ENCODE data around the gene MCRS1. TPM values are rescaled to one million over a fixed set of nuclear protein-coding genes. Genes with fewer than 3 reads are reported as not detected.
A peak's percentile ranks its signal among the peaks of the same experiment; 100 is the strongest.

Gene MCRS1
- total RNA-seq, 2 donors from 2014 or later, result 97.5 to 98.9 TPM

- H3K9ac ChIP-seq (ENCODE audit: extremely low read depth, low read length, poor library complexity, severe bottlenecking), result no peak overlapping the region
- H3K4me1 ChIP-seq (ENCODE audit: control insufficient read depth, insufficient read depth, low read length), result no peaks in the 10 kb centered on the region
- Mint-ChIP-seq H3K27ac (no peak overlapping the region), H3K4me3 (no peak overlapping the region), H3K9me3 (no peaks in the 10 kb centered on the region), H3K27me3 (ENCODE audit: insufficient read depth) (no peaks in the 10 kb centered on the region), H3K4me1 (peaks cover 9% of the 10 kb centered on the region), H3K36me3 (ENCODE audit: low read depth) (peaks cover 16% of the 10 kb centered on the region)
- no peak for TF ChIP-seq CTCF (conservative IDR thresholded peaks at IDR 0.05)
- no peak overlapping the region for H3K4me3 ChIP-seq (ENCODE audit: low read length)
- H3K36me3 ChIP-seq (ENCODE audit: control insufficient read depth, insufficient read depth, low read length), result peaks cover 5% of the 10 kb centered on the region
- H3K27ac ChIP-seq (ENCODE audit: low read depth, low read length), result no peak overlapping the region
- 89 to 100% methylated on average over 2 to 4 of the region's 4 CpGs for WGBS, 2 experiments (ENCODE audit: insufficient coverage in 1 of 2, insufficient read length in 1 of 2)
- H3K9me3 ChIP-seq (ENCODE audit: control insufficient read depth, low read length), result no peaks in the 10 kb centered on the region
- no peak for DNase-seq
- no peaks in the 10 kb centered on the region for H3K27me3 ChIP-seq (ENCODE audit: control insufficient read depth, insufficient read depth, low read length, poor library complexity, severe bottlenecking)
Measured at GRCh38 chr12:49582850-49583249, 14.9 kb upstream of the MCRS1 start.

GRCh38 chr12:49582201-49582600 lies 14.3 kb upstream of the MCRS1 start:
- H3K36me3 Mint-ChIP-seq (ENCODE audit: low read depth), result peaks cover 16% of the 10 kb centered on the region
- no peak for TF ChIP-seq CTCF (conservative IDR thresholded peaks at IDR 0.05)
- Histone ChIP-seq H3K27ac (ENCODE audit: low read depth, low read length) (no peak overlapping the region), H3K9ac (ENCODE audit: extremely low read depth, low read length, poor library complexity, severe bottlenecking) (no peak overlapping the region), H3K27me3 (ENCODE audit: control insufficient read depth, insufficient read depth, low read length, poor library complexity, severe bottlenecking) (no peaks in the 10 kb centered on the region), H3K4me1 (ENCODE audit: control insufficient read depth, insufficient read depth, low read length) (no peaks in the 10 kb centered on the region), H3K4me3 (ENCODE audit: low read length) (no peak overlapping the region), H3K9me3 (ENCODE audit: control insufficient read depth, low read length) (no peaks in the 10 kb centered on the region), H3K36me3 (ENCODE audit: control insufficient read depth, insufficient read depth, low read length) (peaks cover 5% of the 10 kb centered on the region)
- WGBS, 2 experiments (ENCODE audit: insufficient coverage in 1 of 2, insufficient read length in 1 of 2), result 33% methylated on average over 1 of the region's 1 CpG; no CpG with 5 or more reads in 1 of the 2 experiments
- H3K27ac Mint-ChIP-seq, result no peak overlapping the region
- H3K27me3 Mint-ChIP-seq (ENCODE audit: insufficient read depth), result no peaks in the 10 kb centered on the region
- H3K4me3 Mint-ChIP-seq, result no peak overlapping the region
- peaks cover 9% of the 10 kb centered on the region for H3K4me1 Mint-ChIP-seq
- no peak for DNase-seq
- no peaks in the 10 kb centered on the region for H3K9me3 Mint-ChIP-seq

DNA sequence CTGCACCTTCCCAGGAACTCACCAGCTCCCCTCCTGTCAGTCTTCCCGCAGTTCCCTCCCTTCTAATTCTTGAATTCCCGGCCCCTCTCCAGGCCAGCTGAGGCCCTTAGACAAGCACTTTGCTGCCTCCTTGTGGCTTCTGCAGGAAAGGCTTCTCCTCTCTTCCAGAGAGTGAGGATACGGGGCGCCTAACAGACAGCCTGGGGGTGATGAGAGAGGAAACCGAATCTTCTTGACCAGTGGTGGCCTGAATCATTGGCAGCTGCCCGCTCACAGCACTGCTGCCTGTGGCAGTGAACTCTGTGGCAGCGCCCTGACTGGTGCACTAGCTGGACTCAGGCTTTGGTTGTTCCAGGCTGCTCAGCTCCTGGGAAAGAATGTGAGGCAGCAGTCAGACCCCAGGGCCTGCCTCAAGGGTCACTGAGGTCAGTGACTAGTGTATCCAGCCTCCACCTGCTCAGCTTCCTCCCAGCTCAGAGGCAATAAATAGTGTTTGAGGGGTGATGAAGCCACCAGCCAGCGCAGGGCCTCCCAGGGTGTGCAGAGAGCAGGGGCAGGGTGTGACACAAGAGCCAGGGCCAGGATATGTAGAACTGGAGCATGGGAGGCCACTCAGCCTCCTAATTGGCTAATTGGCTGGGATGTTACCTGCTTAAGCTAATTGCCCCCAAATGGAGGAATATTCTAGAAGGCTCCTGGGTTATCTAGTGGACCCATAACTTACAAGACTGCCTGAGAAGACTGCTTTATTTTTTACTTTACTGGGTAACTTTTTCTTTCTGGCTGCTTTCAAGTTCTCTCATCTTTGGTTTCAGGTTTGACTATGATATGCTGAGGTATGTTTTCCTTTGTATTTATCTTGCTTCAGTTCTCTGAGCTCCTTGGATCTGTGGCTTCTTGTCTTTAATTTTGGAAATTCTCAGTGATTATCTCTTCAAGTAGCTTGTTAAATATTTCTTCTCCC lies 12.9 kb upstream of the MCRS1 start:
- Histone ChIP-seq H3K9me3 (ENCODE audit: control insufficient read depth, low read length) (no peaks in the 10 kb centered on the region), H3K27me3 (ENCODE audit: control insufficient read depth, insufficient read depth, low read length, poor library complexity, severe bottlenecking) (no peaks in the 10 kb centered on the region), H3K9ac (ENCODE audit: extremely low read depth, low read length, poor library complexity, severe bottlenecking) (no peak overlapping the region), H3K27ac (ENCODE audit: low read depth, low read length) (peak overlapping the region; percentile 65), H3K4me1 (ENCODE audit: control insufficient read depth, insufficient read depth, low read length) (no peaks in the 10 kb centered on the region), H3K36me3 (ENCODE audit: control insufficient read depth, insufficient read depth, low read length) (peaks cover 4% of the 10 kb centered on the region), H3K4me3 (ENCODE audit: low read length) (no peak overlapping the region)
- peaks cover 9% of the 10 kb centered on the region for H3K4me1 Mint-ChIP-seq
- WGBS, 2 experiments (ENCODE audit: insufficient coverage in 1 of 2, insufficient read length in 1 of 2), result 27 to 32% methylated on average over 6 to 8 of the region's 8 CpGs
- H3K9me3 Mint-ChIP-seq, result no peaks in the 10 kb centered on the region
- peak; percentile 95 for TF ChIP-seq CTCF (conservative IDR thresholded peaks at IDR 0.05)
- H3K27me3 Mint-ChIP-seq (ENCODE audit: insufficient read depth), result no peaks in the 10 kb centered on the region
- H3K36me3 Mint-ChIP-seq (ENCODE audit: low read depth), result peaks cover 18% of the 10 kb centered on the region
- H3K27ac Mint-ChIP-seq, result peak overlapping the region; percentile 52
- peak; percentile 99 for DNase-seq
- H3K4me3 Mint-ChIP-seq, result no peak overlapping the region
